Stimulated activated CD4-positive, alpha-beta T cell treated with anti-CD3 and anti-CD28 coated beads, Interleukin-1b, Interleukin-23, amount 100 ng/mL, for 24 hours (primary cell): ENCODE measurements around the gene RAB1B.

Source experiments
- DNase-seq, 4 experiments: peaks; one replicate each; pipeline ENCODE4 v3.0.0-alpha.2; 2020; ENCODE audit warnings: low read depth in 4 of 4, low spot score in 1 of 4

The RAB1B gene

DNA sequence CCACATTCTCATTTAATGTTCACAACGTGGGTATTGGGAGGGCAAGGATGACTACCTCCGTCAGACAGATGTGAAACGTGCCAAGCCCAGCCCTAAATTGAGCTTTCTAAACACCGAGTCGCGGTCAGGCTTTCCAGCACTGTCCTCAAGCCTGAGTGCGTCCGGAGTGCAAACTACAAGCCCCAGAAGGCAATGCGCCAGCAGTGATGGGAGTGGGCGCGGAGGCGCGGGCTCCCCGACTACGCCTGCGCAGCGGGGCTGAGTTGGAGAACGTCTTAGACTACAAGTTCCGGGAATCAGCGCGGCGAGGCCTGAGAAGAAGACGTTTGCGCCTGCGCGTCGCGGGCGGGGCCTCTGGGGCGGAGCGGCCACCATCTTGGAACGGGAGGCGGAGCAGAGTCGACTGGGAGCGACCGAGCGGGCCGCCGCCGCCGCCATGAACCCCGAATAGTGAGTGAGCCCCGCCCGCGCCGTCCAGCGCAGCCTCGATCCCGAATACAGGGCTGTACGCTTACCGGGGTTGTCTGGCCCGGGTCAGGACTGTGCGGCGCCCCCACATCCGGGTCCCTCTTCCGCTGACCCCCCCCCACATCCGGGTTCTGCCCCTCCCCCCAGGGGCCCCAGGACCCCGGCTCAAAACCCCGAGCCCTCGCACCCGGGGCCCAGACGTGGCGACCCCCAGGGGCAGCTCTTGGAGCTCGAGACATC, at the start of gene RAB1B:
Gene RAB1B (plus strand): TSS at position 396 of the 708 bp plus-strand sequence. CDS start 41 bp downstream, at position 437.
- DNase-seq, result peak; percentile 97 to 100 (median 99)

DNA sequence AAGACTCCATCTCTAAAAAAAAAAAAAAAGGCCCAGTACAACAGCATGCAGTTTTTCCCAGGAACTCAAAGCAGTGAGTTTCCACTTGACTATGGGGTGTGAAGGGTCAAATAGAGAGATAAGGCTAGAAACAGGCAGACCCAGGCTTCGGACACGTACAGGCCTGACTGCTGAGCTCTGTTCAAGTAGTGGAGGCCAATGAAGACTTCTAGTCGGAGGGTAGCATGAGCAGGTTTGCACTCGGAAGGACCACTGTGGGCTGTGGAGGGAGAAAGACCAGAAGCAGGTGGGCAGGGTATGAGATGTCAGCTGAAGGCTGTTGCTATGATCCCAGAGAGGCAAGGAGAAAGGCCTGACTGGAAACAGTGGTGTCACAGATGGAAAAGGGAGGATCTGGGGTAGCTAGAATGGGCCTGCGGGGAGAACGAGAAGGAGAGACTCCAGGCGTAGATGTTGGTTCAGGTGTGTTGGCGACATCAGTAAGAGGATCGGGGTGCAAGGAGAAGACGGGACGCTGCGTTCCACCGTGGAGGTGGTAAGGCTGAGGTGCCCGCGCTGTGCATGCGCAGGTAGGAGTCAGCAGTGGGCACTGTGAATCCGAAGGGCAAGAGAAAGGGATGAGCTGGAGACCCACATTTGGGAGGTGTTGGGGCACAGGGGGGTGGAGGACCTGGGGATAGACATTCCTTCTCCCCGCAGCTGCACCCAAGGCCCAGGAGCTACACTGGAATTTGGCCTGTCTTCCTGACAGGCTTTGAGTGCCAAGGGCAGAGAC, 49.4 kb upstream of the RAB1B start:
- DNase-seq, result no peak

DNA sequence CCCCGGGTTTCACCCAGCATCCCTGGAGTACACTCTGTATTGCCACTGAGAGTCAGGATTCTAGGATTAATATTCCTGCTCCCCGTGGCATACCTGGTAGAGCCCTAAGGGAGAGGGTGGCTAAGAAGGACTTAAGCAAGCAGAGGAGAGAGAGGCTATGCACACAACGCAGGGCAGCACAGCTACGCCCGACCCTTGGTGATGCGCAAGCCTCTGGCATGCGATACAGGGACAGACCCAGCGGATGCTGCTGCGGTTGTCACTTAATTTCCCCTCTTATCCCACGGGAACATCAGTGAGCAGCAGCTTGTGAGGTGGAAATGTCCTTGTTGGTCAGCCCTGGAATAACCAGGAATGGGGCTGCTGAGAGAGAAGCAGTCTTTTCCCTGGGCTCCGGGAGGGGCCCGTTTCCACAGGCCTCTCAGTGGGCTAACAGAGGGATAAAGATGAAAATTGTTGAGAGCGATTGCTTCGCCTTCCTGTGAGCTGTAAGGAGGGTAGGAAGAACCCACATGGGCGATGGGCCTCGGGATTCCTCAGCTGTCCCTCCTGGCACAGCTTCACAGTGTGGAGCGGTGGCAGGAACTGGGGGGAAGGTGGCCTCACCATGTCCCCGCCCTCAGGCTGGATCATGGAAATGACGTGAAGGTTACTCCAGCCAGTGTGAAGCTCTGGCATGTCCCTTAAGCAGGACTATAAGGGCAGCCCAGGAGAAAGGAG, 48.4 kb upstream of the RAB1B start:
- no peak for DNase-seq

DNA sequence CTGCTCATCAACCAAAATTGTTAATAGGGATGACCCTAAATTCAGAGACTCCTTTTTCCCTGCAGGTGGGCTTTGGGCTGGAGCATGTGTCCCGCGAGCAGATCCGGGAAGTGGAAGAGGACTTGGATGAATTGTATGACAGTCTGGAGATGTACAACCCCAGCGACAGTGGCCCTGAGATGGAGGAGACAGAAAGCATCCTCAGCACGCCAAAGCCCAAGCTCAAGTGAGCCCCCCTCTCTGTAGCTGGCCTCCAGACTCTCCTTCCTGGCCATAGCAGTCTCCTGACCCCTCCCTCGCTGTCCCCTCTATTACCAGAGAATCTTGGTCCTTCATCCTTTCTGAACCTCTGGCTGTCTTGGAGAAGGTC, 47.9 kb upstream of the RAB1B start:
- DNase-seq, result no peak

DNA sequence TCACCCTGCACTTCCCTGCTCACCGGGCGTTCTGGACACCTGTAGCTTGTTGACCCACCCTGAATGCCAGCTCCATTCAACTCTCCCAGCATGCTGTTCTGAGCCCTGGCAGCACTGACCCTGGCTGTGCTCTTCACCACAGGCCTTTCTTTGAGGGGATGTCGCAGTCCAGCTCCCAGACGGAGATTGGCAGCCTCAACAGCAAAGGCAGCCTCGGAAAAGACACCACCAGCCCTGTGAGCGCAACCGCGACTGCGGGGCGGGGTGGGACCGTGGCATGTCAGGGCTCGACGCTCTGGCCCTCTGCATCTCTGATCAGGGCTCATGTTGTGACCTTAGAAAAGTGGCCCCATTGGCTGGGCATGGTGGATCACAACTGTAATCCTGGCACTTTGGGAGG, 47.4 kb upstream of the RAB1B start:
- no peak for DNase-seq

DNA sequence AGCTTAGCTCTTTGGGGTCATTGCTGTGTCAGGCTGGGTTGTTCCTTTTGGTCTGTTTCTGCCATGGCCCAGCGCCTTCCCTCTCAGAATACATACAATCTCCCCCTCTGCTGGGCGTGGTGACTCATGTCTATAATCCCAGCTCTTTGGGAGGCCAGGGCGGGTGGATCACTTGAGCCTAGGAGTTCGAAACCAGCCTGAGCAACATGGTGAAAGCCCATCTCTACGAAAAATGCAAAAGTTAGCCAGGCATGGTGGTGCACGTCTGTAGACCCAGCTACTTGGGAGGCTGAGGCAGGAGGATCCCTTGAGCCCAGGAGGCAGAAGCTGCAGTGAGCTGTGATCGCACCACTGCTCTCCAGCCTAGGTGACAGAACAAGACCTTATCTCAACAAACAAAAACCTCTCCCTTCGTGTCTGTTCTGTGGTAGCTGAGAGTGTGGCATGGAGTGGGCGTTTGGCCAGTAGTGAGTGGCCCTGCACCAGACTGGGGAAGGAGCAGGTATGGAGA, 46.7 kb upstream of the RAB1B start:
- DNase-seq, result no peak

DNA sequence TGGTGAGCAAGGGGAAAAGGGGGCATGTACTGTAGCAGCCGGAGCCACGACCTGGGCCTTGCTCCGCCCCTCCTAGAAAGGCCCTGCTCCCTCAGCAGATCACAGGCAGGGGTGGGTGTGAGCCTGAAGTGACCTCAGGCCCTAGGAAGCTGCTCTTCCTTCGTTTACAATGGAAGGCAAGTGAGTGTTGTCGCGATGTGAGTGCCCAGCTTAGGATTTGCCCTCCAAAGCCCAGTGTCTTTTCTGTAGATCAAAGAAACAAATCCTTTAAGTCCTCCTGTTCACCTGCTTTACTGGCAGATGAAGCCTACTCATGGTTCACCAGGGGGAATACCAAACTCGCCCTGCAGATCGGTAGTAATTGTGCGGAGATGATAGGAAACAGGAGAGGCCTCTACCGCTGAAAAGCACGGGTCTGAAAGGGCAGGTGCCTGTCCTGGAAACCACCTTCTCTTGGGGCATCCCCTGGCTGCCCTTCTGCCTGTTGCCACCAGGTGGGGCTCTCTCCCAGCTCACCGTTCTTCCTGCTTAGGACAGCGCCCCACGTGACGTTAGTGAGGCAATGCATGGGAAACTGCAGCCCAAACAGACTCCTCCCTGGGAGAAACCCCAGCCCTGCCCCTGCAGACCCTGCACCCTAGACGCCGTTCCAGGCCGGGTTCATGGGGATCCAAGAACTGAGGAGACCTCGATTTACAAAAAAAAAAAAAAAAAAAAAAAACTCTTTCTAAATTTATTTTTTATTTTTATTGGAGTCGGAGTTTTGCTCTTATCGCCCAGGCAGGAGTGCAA, 45.9 kb upstream of the RAB1B start:
- DNase-seq, result peak; percentile 75 to 89 (median 87)

DNA sequence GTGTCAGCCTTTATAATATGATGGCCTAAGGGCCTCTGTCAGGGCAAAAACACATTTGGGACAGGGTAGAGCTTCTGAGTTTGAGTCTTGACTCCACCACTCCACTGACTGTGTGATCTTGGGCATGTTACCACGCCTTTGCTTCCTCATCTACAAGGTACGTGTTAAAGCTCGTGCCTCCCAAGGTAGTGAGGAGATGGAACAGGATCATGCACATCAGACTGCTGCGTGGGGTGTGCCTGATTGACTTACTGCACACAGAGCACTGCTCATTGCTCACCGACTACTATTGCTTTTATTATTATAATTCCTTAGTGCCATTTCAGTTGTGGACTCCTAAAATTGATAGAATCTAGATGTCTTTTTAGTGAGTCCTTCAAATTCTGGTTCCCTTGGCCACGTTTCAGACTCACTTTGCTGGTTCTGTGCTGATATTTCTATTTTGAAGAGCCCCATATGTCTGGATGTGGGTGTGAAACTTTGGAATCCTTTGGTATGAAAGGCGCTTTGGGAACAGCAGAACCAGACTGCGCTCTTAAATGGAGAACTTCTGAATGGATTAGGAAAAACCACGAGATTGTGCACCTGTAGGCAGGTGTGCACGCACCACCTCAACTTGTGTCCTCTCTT, 44.1 kb upstream of the RAB1B start:
- no peak for DNase-seq

DNA sequence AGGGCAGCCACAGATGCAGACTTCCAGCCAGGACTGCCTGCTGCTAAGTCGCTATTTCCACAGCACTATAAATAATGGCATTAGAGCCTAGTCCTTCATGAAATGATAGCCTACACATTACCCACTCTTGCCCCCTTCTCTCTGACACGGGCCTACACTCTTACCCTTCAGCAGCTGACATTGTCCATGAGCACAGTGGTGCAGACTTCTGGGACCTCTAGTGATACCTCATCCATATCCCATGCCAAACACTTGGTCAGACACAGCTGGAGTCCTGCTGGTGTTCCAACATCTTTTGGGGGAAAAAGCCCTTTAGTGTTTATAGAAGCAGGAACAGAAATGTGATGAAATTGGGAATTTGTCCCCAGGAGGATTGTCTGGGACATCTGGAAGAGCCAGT, 43.4 kb upstream of the RAB1B start:
- DNase-seq, result no peak

DNA sequence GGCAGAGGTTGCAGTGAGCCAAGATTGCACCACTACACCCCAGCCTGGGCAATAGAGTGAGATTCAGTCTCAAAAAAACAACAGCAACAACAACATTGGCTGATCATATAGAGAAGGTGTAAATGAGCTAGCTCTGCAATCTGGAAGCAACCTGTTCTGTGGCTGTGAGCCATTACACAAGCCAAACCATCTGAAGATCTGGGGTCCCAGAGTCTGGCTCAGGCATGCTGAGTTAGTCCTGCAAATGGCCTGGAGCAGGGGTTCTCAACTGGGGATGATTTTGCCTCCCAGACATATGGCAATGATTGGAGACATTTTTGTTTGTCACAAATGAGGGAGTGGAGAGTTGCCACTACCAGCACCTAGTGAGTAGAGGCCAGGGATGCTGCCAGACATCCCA, 42.3 kb upstream of the RAB1B start:
- DNase-seq, result no peak

DNA sequence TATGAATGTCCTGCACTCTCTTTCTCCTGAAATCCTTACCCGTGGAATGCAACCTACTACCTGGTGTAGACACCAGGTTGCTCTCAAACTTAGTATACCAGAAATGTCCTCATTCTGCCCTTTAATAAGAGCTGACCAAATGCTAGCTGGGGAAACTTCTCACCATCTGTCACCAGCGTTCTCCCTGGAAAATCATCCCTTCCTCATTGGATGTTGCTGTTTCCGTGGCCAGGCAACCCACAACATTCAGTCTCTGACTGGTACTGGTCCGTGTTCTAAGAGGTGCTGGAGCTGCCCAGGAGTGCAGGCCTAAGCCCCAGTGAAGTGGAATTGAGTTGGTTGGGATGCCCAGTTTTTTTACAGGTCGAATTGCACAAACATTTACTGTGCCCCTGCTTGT, 40.7 kb upstream of the RAB1B start:
- no peak for DNase-seq

DNA sequence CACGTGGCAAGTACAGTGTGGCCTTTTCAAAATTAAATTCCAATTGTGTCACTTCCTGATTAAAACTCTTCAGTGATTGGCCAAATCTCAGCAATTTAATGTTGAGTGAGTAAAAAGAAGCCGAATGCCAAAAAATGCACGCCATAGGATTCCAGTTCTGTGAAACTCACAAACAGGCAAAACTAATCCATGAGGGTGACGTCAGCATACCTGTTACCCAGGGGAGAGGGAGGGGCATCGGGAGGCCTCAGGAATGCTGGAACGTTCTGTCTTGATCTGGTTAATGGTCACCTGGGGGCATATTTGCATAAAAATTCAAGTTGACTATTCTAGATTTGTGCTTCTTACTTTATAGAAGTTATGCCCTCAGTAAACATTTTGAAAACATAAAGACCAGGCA, 39.9 kb upstream of the RAB1B start:
- no peak for DNase-seq

DNA sequence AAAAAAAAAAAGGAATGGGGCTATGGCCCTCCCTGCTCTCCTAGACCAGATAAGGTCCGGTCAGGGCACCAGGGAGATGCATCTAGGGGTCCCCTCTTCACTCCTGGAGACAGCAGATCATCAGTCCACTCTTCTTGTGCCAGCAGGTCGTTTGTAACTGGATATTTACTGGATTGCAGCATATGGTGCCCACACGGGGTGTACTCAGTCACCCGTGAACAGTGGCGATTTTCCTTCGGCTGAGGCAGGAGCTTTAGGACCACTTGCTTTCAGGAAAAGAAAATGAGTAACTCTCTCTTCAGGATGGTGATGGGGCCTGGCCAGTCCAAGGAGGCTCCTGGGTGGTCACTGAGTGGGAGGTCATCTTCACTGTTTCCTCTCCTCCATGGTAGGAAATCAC, 38.3 kb upstream of the RAB1B start:
- no peak for DNase-seq

DNA sequence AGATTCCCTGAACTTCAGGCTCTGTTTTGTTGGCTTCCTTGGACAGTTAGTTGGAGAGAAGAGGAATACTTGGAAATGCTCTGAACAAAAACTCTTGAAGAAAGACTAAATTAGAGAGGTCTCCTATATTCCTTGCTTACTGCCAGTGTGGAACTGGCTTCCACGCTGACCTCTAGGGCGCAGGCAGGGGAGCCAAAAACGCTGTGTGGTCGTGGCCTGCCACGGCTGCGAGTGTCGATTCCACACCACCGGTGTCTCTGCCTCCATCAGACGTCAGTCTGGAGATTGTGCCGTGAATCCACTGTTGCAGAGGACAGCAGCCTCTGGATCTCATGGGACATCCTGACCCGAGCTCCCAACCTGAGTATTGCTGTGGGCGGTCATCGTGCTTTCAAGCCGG, 37.5 kb upstream of the RAB1B start:
- no peak for DNase-seq

DNA sequence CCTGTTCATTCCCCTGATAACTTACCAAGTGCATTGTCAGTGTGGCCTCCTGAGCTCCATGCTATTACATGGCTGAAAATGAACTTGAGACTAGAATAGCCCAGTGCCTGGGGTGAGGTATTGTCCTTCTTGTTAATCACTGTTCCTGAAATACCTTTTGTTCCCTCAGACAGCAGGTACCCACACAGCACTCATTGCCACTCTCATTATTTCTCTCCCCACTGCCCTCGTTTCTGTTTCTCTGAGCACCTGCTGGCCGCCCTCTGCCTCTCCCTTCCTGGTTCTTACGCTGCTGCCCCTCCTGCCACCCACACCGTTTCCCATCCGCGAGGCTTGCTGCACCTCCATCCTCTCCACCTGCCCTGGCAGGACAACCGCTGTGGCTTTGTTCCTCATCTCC, 36.9 kb upstream of the RAB1B start:
- no peak for DNase-seq

DNA sequence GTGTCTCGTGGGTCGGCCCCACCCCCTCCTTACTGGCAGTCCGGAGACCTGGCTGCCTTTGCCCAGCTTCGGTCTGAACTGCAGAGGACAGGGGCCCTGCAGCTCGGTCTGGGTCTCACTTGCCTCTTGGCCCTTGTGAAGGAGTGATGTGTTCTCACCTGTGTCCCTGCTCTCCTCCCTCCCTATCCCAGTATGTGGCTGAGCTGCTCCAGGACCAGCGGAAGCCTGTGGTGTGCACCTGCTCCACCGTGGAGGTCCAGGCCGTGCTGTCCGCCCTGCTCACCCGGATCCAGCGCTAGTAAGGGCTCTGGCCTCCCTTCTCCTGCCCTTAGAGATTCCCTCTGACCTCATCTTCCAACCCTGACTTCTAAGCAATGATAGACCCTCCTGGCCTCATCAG, 35.7 kb upstream of the RAB1B start:
- DNase-seq, result no peak

DNA sequence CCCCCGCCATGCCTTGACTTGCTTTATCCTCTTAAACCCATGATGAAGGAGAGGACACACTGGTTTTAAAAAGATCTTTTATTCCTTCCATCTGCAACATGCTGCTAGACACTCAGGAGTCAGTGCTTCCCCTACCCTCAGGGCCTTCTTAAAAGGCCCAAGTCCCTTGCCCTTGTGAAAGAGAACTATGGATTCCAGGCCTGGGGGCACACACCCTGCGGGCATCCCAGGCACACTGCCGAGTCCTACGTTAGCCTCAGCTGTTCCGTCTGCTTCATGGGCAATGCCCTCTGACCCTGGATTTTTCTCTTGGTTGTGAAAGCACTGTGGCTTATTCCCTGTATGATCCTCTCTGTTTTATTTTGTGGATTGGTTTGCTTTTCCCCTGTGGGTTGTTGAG, 35.1 kb upstream of the RAB1B start:
- no peak for DNase-seq

DNA sequence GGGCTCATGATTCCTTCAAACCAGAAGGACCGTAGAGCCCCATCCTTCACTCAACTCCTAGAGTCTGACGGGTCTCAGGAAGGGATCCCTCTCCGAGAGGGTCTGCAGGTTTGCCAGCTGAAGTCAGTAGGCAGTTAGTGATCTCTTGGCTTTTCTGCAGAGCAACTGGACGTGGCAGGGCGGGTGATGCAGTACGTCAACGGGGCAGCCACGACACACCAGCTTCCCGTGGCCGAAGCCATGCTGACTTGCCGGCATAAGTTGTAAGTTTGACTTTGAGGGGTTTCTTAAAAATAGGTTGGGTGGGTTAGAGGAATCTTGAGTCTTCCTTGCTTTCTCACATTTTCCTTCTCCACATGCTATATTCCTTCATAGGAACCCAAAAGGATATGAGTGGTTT, 33.3 kb upstream of the RAB1B start:
- no peak for DNase-seq

DNA sequence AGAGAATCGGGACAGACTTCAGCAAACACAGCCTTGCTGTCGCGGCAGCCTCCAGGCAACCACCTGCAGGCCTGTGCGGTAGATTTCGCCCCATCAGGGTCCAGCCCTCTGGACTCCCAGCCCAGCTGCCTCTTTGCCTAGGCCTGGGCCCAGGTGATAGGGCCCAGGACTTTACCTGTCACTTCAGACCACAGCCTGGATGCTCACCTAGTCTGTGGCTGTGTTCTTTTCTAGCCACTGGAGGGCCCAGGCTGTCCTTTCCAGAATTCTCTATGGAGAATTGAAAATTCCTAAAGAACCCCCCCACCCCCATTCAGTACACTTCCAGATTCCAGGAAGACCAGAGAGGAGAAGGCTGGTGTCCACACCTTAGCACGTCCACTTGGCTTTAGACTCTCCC, 30.6 kb upstream of the RAB1B start:
- no peak for DNase-seq

DNA sequence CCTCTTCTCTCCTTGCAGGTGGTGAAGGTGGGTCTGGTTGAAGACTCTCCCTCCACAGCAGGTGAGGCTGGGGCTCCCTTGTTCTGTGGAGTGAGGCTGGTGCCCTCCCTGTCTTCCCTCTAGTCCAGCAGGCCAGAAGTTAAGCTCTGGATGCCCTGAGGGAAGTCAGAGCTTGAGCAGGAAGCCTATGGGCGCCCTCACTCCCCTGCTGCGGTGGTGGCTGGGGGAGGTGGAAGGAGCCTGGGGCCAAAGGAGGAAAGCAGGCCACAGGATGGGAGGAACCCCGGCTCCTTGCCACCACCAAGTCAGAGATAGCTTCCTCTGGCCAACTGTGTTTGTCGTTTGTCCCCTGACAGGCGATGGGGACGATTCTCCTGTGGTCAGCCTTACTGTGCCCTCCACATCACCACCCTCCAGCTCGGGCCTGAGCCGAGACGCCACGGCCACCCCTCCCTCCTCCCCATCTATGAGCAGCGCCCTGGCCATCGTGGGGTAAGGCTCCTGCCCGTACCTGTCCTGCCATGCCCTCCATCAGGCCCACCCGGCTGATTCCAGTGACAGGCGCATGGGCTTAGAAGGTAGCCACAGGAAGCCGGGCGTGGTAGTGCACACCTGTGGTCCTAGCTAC, 29.5 kb upstream of the RAB1B start:
- no peak for DNase-seq
